Forelimb muscle (tissue), 1 donor: ENCODE data around the gene CADM4. TPM values are rescaled to one million over a fixed set of nuclear protein-coding genes. Genes with fewer than 3 reads are reported as not detected.
A peak's percentile ranks its signal among the peaks of the same experiment; 100 is the strongest.
"Not testable (repeated sequence)": the region's sequence is repeated elsewhere in the genome, so short reads cannot be mapped to it uniquely, and the experiment has no call there.

ENCODE experiments used
- DNase-seq: peaks from one replicate; pipeline ENCODE4 v3.0.0-alpha.2; 2013; ENCODE audit warnings: low read depth
- polyA plus RNA-seq: library from polyadenylated mRNA; unstranded; fragments of 120-200 nt; gene quantifications from one replicate; pipeline ENCODE4 v1.2.1, GENCODE V29; 2013; ENCODE audit not compliant: insufficient read length

The CADM4 gene
- polyA plus RNA-seq, 1 donor: 7.0 TPM

DNA sequence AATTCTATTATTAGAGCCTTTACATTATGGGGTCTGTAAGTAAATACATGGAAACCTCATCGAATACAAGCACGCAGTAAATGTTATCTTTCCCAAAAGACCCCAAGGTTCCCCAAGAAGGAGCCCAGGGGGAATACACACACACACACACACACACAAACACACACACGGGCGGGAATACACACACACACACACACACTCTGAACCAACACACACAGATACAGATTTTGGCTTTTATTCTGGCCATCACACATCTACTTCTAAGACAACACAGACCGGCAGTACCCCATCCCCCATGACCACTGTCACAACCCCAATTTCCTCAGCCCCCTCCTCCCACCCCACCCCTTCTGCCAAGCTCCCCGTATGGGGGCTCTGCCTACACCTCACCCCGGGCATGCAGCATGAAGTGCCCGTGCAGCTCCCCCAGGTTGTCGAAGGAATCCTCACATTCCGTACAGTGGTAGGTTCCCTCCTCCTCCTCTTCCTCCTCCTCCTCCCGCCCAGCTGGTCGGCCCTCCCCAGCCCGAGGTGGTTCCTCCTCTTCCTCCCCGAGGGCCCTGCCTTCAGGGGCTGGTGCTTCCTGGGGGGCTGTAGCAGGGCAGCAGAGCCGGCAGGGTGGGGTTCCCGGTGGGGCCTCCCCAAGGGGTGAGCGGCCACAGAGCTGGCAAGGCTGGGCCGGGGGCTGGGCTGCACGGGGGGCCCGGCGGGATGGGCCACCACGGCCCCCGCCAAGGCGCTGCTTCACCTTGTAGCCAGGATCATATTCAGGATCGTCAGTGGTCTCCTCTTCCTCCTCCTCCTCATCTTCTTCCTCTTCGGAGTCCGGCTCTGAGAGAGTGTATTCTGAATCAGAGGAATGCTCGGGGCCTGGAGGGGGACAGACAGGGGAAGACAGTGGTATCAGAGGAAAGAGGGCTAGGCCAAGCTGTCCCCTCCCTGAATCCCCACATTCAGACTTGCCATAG lies 32.1 kb downstream of the CADM4 start:
- DNase-seq: no peak

DNA sequence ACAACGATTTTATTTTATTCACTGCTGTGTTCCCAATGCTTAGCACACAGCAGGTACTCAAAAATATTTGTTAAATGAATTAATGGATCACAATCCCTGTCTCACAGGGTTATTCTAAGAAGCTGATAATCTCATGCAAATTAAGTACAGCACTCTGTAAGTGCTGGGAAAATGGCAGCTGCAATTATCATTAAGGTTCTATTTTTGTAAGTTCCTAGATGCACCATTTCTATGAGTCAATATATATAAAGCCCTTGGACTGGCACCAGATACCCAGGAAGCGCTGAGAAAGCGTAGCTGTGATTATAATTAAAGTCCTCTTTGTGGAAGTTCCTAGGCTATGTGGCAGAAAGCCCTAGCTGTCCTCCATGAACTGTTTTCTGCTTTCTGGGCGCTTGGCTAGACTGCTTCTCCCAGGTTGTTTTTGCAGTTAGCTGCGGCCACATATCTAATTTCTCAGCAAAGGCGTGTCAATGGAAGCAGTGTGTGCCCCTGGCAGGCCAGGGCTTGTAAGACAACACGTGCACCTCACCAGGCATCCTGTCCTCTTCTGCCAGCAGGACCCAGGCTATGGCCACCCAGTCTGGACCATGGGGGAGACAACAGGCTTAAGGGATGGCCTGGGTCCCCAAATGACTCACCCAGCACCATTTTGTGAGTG lies 33.0 kb downstream of the CADM4 start:
- no peak for DNase-seq

GRCh38 chr19:43605875-43606568 lies 33.6 kb downstream of the CADM4 start:
- no peak for DNase-seq

- not testable (repeated sequence) for DNase-seq
Measured at GRCh38 chr19:43600326-43600725, 39.3 kb downstream of the CADM4 start.

- DNase-seq: no peak
Measured at GRCh38 chr19:43599635-43600295, 39.9 kb downstream of the CADM4 start.

- DNase-seq: no peak
Measured at GRCh38 chr19:43598445-43599240, 41.0 kb downstream of the CADM4 start.

DNA sequence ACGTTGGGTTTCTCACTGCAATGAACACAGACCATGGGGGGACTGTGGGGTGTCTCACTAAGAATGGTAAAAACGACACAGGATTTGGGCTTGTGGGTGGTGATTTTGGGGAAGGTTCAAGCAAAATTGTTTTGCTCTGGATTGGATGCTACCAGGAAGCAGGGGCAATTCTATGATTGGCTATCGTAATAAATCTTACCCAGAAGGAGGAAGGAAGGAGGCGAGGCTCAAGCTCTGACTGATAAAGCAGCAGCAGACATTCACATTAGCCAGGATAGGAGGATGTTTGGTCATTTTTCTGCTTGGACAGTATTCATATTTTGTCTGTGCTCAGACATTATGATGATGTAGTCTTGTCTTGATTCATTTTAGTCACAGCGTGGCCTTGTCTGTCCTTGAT lies 41.8 kb downstream of the CADM4 start:
- DNase-seq: no peak

GRCh38 chr19:43596842-43597461 lies 42.7 kb downstream of the CADM4 start:
- DNase-seq: no peak

DNA sequence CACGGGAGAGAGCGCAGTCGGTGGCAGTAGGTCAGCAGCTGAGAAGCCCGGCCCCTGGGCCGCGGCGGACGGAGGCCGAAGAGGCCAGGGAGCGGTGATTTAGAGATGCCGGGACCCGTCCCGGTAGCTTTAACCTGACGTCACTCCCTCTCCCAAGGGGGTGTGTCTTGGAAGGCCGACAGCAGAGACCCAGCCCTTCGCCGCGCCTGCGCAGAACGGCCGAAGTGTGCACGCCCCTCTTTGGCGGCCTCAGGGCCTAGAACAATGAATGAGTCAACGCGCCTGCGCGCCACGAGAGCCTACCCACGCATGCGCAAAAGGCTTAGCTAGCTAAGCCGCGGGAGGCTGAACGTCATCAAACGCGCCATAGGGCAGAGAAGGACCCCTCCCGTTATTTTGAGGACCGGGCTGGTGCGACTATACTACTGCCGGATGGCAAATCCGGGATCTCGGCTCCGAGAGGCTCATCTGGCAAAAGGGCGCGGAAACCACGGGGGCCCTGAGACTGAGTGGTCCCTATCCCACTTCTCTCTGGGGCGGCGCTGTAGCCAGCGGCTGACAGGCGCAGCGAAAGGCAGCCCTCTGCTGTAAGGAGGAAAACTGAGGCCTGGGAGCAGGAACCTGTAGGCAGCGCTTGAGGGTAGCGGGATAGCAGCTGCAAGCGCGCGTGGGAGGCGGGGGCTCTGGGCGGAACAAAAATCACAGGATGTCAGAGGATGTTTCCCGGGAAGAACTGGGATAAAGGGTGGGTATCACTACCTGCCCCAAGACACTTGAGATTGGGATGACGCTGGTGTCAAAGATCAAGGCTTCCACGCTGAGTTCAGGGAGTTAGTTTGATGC lies 43.4 kb downstream of the CADM4 start, which contains the start of the genes IRGQ and ZNF576:
Gene IRGQ (minus strand): TSS at position 136 of the 843 bp plus-strand sequence. CDS start 796 bp downstream, outside the sequence.
Gene ZNF576 (plus strand): TSS at position 597 of the 843 bp plus-strand sequence. CDS start 514 bp downstream, outside the sequence.
- peak; percentile 99 for DNase-seq

- DNase-seq: no peak
Measured at GRCh38 chr19:43595605-43595998, 44.0 kb downstream of the CADM4 start.

DNA sequence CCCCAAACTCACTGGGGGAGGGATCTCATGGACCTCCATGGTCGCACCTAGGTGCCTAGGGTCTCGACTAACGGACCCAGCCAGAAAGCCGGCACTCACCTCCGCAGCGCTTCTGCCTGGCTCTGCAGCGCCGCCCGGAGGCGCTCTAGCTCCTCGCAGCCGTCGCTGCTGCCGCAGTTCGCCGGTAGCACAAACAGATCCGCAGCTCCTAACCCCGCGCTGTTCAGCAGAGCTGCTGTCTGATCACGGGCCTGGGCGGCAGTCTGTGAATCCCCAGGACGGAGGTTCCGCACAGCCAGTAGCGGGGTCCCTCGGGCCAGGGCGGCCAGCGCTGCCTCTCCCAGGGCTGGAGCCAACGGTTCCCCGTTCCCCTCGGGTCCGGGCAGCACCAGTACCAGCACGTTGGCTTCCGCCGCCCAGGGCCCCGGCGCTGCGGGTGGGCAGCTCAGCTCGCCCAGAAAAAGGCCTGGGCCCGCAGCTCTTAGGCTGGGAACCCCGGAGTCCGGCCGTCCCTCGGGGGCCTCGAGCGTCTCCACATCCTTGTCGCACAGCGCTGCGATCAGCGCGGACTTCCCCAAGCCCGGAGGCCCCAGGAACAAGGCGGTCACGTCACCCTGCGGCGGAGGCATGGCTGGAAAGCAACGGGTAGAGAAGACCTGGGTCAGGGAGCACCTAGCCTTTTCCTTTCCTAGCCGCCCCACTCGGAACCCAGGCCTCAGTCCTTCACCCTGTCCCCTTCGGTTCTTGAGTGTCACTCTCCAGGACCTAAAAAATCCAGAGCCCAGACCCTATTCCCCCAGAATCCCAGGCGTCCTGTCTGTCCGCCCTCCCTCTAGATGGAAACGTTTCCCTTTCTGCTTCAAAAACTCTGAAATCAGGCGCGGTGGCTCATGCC lies 44.7 kb downstream of the CADM4 start:
- no peak for DNase-seq

DNA sequence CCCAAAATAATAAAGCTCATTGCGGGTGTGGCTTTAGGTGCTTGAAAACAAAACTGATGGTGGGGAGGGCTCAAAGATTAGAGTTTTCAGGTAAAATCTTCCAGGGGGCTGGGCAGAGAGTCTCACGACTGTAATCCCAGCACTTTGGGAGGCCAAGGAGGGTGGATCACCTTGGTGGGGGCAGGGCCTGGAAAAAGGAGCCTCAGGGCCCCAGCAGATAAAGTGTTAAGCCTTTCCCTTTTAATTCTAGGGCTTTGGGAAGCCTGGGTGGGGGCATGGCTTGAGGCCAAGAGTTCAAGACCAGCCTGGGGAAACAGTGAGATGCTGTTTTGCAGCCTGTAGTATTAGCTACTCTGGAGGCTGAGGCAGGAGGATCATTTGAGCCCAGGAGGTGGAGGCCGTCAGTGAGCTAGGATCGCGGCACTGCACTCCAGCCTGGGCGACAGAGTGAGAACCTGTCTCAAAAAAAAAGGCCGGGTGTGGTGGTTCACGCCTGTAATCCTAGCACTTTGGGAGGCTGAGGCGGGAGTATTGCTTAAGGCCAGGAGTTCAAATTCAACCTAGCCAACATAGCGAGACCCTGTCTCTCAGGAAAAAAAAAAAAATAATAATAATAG lies 45.5 kb downstream of the CADM4 start:
- no peak for DNase-seq

- no peak for DNase-seq
Measured at GRCh38 chr19:43592800-43593350, 46.8 kb downstream of the CADM4 start.

- no peak for DNase-seq
Measured at GRCh38 chr19:43591904-43592772, 47.5 kb downstream of the CADM4 start.

GRCh38 chr19:43589678-43590077 lies 50.0 kb downstream of the CADM4 start:
- DNase-seq: no peak

- DNase-seq: no peak
Measured at GRCh38 chr19:43589277-43589676, 50.4 kb downstream of the CADM4 start.
